COR-L47 (cell line): ENCODE measurements around the gene MAD1L1.
A peak's percentile ranks its signal among the peaks of the same experiment; 100 is the strongest.
"Not testable (repeated sequence)": the region's sequence is repeated elsewhere in the genome, so short reads cannot be mapped to it uniquely, and the experiment has no call there.

ENCODE experiments used
- DNase-seq: peaks from one replicate; lab custom pipeline; 2025; lab: John Stamatoyannopoulos, UW

MAD1L1 gene

DNA sequence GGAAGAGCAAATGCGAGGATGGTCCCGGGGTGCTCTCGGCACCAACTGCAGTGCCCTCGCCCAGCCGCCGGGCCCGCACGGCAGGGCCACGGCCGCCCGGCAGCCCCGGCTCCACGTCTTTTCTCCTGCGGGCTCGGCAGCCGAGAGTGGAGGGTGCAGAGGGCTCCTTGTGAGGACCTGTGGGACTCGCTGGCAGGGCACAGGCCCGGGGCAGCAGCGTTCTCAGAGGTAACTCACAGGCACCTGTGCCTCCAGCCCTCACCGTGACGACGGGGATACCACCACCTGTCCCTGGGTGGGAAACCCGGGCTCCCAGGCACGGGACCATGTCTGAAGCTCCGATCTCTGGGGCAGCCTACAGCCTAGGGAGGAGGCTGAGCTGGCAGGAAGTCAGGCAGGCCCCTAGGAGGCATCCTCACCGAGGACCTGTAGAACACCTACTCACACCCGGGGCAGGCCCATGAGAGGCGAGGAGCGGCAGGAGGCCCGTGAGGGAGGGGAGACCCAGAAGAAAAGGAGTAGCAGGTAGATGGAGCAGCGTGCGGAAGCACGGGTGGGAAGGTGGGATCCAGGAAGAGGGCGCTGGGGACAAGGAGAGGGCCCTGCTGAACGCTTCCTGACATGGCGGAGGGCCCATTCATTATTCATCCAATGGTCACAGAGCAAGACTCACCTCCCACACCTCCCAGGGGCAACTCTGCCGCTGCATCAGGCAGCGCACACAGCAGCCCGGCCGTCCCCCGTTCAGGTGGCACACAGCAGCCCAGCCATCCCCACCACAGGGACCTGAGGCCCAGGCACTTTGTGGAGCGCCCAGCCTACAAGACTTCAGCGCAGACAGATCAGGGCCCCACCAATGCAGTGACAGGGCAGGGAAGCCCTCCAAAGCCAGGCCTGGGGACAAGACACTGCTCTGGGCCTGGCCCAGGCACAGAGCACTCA is 244.9 kb downstream of the MAD1L1 start:
- DNase-seq, result no peak

DNA sequence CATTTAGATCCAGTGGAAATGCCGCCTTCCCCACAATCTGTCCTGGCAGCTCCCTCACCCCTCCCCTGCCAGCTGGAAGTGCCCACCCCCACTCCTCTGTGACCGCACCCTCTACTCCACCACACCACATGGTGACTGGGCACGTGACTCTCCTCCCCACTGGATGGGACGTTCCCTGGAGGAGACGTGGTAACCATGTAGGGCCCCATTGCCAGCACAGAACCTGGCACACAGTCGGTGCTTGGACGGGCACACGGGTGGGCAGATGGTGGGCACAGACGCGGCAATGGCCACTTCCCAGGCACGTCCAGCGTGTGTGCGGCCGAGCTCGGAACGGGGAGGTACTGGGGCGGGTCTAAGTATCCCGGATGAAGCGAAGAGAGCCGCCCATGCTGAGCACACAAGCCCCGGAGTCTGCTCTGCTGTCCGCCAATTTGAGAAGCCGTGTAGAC is 245.6 kb downstream of the MAD1L1 start:
- DNase-seq, result no peak

DNA sequence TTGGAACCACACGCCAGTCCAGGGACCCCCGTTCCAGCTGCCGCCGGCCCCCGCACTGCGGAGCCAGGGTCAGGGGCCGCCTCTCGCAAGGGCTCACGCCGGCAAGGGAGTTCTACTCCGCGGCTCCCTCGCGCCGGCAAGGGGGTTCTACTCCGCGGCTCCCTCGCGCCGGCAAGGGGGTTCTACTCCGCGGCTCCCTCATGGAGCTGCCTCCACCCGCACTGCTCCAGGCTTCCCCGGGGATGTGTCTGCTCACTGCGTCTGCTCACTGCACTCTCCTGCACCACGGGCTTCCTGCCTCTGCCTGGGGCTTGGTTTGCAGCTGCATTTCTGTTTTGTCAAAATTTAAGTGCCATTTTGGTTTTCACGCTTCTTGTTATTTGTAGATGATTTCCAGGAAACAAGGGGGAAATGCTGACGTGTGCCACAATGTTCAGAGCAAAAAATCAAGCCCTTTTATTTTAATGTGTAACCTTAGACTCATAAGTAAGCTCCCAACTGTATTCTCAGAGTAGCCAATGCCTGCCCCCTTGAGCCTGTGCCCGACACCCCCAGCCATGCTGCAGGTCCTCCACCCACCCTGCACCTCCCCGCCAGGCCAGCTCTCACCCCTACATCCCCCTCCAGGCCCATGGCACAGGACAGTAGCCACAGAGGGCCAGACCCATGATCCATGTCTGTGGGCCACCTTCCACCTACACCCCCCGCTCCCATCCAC is 246.2 kb downstream of the MAD1L1 start:
- no peak for DNase-seq

DNA sequence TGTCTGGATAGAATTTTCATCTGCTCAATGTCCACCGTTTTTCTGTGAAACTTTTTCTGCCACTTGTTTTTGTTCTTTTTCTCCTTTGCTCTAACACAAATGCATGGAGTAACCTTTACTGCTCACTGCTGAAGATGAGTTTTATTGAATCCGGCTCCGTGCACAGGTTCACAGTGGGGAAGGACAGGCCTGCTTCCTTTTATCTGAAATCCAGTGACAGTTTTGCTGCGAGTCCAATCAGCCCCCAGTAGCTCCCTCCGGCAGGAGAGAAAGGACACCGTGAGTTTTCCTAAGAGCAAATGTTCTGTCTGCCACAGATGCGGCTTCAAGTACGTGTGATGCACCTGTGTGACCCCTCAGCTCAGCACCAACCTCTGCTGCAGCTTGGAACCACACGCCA is 246.8 kb downstream of the MAD1L1 start:
- no peak for DNase-seq

DNA sequence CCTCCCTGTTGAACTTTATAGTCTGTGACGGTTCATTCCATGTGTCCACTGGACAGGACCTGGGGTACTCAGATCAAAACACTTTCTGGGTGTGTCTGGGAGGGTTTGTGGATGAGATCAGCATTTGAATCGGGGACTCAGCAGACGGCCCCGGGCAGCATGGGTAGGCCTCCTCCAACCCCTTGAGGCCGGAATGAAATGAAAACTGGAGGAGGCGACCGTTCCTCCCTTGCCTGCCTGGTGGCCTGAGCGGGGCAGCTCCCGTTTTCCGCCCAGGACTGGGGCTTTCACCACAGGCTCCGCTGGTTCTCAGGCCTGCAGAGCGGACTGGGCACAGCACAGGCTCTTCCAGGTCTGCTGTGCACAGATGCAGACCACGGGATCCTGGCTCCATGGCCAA is 247.7 kb downstream of the MAD1L1 start:
- no peak for DNase-seq

DNA sequence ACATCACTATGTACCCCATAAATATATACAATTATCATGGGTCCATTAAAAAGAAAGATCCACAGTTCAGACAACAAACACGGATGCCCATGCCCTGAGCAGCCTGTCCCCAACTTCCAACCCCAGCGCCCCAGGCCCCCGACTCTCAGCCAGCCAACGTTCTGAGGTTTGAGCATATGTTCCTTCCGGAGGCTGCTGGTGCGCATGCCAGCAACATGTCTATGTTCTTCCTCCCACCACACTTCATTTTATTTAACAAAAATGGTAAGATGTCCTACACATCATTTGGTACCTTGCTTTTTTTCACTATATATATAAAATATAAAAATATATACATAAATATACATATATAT is 250.9 kb downstream of the MAD1L1 start:
- DNase-seq, result no peak

DNA sequence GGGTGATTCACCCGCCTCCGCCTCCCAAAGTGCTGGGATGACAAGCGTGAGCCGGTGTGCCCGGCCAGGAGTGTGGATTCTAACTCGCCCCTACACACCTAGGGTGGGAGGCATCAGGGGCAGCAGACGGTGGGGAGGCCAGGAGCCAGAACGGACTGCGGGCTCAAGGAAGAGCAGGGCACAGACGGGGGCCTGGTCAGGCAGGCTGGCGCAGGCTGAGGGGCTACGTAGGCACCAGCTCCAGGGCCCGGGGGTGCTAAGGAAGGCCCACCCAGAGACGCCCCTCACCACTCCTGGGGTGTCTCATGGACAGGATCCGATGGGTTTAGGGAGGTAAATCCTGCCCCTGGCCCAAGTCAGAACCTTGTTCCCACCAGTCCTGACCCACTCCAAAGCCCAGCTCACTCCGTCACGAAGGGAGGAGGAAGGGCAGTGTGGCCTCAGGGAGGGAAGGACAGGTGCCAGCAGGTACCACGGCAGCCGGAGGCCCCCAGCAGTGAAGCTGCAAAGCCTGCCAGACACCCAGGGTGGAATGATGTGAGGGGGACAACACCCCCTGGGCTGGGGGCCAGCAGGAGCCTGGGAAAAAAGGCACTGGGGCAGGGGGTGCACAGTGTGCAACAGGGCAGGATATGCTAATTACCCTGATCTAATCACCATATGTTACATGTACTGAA is 251.4 kb downstream of the MAD1L1 start:
- DNase-seq, result peak; percentile 48

DNA sequence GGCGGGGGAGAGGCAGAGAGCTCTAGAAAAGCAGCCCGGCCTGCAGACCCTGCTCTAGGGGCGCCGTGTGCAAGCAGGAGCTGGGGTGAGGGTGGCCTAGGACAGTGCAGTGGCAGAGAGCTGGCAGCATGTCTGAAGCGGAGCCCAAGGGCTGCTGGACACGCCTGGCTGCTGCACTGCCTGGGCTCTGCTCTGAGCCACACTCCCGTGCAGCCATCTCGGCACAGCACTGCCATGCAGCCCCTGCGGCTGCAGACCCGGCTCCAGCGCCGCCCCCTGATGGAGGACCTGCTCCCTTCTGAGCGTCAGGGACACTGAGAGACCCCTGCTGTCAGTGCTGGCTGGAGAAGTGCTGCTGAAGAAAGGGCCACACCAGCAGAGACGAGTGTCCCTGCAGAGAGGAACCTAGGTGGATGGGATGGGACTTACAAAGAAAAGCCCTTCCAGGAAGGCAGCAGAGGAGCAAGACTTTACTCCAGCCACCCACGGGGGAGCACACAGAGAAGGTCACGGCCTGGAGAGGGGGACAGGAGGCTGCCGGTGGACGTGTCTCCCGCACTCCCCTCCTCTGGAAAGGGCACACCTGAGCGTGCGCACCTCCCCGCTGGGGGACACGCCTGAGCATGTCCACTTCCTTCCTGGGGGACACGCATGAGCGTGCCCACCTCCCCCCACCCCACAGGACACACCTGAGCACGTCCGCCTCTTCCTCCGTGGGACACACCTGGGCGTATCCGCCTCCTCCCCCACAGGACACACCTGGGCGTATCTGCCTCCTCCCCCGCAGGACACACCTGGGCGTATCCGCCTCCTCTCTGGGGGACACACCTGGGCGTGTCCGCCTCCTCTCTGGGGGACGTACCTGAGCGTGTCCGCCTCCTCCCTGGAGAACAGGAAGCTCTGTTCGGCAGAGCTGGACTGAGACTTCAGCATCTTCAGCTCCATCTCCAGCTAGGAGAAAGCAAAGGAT is 252.9 kb downstream of the MAD1L1 start:
- peak; percentile 4 for DNase-seq

DNA sequence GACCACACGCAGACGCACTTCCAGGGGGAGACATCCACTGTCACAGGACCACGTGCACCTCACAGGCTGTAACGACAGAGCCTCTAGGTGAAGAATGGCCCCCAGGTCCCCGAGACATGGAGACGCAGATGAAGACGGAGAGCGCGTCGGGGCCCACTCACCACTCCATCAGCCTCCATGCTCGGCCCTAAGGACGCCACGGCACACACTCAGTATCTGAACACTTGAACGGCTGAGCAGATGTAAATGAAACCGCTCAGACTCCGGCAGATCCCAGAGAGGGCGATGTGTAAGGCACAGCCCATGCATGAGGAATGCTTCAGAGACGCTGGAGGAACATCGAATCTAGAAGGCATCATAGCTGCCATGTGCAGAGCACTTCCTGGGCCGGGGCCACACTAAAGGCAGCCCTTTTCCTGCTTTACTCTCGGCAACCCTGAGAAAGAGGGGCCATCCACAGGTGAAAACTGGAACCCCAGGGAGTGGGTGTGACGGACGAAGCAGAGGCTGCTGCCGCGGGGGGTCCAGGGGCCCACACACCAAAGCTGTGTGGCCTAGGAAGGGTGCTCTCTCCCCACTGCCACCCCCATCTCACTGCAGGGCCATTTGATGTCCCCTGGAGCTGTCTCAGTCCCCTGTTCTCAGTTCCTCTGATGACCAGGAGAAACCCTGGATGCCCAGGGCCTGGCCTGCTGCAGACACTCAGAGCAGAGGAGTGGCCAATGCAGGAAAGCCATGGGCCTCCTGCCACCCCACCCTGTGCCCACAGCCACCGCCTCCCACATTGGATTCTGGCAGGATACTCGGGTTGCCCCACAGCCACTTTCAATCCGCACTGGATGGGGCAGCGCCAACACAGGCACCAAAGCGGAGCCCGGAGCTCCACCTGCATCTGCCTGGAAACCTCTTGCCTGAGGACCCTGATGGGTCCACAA is 253.8 kb downstream of the MAD1L1 start:
- DNase-seq, result no peak

DNA sequence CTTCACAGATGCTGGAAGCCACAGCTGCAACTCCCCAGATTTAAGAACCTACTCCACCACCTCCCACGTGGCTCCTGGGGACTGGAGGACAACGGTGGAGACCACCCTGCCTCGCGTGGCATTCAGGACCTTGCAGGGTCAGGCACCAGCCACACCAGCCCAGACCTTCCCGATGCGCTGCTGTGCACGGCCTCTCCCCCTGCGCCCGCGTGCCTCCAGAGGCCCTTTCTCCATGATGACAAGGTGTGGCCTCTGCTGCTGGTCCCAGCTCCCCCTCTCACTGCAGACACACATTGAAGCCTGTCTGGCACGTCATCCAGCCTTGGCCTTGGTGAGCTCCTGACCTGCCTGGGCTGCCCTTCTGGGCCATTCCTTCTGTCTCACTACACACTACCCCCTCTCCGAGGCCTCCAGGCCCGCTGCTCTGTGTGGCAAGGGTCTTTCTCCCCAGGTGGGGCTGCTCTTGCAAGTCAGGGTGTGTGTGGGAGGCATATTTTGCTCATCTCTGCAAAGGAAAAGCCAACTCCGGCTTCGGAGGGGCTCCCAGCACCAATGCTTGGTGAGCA is 254.8 kb downstream of the MAD1L1 start:
- DNase-seq, result no peak

DNA sequence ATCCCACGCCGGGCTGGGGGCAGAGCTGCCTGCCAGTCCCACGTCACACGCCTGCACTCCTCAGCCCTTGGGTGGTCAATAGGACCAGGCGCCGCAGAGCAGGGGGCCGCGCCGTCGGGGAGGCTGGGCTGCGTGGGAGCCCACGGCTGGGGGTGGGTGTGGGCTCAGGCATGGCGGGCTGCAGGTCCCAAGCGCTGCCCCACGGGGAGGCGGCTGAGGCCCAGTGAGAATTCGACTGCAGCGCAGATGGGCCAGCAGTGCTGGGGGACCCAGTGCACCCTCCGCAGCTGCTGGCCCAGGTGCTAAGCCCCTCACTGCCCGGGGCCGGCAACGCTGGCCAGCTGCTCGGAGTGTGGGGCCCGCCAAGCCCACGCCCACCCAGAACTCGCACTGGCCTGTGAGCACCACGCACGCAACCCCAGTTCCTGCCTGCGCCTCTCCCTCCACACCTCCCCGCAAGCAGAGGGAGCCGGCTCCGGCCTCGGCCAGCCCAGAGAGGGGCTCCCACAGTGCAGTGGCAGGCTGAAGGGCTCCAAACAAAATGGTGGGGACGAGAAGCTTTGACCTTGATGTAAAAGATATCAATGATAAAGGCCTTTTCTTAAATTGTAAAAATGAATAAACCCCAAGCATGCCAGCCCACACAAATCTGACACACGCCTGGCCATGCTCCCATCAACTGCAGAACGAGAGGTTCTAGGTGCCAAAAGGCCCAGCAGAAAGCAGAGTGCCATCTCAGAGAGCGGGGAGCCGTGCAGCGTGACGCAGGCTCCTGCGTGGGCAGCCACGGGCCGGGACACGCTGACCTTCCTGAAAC is 255.5 kb downstream of the MAD1L1 start:
- no peak for DNase-seq

DNA sequence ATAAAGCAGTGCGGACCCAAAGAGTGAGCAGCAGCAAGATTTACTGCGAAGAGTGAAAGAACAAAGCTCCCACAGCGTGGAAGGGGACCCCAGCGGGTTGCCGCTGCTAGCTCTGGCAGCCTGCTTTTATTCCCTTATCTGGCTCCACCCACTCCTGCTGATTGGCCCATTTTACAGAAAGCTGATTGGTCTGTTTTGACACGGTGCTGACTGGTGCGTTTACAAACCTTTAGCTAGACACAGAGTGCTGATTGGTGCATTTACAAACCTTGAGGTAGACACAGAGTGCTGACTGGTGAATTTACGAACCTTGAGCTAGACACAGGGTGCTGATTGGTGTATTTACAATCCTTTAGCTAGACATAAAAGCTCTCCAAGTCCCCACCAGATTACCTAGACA is 256.2 kb downstream of the MAD1L1 start:
- DNase-seq, result not testable (repeated sequence)

DNA sequence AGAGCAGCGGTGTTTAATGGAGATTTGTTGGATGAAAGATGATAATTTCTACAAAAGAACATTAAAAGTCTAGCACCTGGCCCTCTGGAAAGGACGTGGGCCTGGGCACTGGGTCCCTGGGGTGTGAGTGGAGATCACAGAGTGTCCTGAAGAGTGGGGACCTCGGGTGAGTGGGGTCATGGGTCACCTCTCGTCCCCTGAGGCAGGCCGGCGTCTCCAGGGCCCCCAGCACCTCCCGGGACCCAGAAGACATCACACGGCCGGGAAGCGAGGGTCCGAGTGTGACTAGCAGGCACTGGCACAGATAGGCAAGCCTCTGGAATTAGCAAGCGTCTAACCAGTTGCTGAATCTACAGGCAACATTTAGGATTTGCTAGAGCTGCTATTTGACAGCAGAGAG is 257.2 kb downstream of the MAD1L1 start:
- DNase-seq, result no peak

DNA sequence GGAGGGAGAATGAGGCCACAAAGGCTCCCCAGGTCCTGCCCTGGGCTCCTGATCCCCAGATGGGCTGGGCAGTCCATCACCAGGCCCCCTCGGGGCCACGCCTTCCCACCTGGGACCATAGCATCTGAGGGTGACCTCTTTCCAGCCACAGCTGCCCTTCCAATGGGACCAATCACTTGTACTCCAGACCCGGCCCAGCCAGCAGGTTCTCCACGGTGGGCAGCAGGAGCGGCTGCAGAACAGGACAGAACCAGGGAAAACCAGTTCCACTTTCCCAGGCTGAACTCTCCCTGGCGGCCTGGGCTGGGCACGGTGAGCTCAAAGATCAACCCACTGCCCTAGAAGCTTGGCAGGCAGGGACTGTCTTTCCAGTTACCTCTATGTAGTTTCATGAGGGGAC is 257.6 kb downstream of the MAD1L1 start:
- no peak for DNase-seq

DNA sequence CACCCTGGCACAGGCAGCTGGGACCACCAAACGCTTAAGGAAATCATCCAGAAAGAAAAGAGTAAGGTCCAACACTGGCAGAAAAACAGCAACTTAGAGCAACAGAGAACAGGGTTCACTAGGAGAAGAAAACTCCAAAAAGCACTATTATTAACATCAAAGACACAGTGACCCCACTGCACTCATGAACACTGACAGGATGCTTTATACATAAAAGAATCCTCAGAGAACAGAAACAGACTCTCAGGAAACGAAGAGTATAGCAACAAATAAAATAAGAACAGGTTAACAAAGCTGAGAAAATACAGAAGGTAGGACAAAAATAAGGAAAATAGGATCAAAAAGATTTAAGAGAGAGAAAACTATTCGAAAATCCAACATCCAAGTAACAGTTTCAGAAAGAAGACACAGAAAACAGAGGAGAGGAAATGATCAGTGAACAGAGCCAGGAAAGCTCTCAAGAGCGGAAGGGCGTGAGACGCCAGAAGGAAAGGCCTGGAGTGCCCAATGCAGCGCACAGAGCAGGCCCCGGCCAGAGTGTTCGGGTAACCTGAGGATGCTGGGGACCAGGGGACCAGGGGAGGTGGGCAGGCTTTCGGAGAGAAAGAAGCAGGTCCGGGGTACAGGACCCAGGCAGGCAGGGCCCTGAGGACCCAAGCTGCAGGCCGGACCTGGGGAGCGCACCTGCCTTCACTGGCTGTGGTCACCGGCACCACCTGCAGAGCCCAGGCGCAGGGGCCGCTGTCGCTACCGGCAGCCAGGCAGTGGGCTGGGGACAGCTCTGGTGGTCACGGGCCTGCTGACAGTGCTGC is 258.2 kb downstream of the MAD1L1 start:
- DNase-seq, result no peak

DNA sequence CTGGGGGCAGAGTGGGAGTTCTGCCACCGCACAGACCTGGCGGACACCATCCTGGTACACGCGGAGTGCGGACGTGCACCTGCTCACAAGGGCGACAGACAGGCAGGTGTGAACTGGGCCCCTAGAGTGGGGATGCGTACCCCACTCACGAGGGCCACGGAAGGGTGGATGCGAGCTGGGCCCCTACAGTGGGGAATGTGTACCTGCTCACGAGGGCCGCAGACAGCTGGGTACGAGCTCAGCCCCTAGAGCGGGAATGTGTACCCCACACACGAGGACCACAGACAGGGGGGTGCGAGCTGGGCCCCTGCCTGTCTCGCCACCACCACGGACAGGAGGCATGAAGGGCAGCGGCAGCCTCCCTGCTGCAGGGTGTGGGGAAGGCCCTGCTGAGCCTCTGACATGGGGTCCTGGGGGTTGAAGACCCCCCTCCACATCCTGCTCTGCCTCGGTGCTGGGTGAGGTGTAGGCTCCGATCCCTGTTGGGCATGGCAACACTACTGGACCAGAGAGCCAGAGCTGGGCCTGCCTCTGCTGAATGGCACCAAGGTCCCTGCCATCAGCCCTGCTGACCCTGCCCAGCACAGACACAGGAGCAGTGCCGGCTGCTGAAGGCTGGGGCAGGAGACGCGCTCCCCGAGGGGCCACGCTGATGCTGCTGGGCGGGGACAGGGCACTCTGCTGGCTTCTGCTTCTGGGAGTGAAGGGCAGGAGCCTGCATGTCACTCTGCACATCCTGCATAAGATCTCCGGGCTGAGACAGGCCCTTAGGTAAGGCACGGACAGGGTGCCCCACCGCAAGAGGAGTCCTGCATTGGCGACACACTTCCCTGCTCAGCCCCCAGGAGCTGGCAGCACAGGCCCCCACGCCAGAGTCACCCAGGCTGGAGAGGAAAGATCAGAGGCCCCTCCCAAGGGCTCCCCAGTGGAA is 259.2 kb downstream of the MAD1L1 start:
- DNase-seq, result no peak

DNA sequence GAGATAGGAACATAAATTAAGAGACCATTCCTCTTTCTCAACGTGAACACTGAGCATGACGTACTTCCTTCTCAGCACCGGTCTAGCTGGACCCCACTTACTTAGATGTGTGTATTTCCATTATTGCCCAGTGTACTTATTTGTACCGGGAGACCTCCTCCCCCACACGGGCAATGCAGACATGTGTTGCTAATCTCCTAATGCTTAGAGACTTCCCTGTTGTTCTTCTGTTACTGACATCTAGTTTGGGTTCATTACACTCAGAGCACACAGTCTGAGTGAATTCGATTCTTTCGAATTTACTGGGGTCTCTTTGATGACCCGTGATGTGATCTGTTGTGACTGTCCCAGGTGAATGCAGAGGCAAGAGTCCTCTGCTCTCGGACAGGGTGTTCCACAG is 260.0 kb downstream of the MAD1L1 start:
- no peak for DNase-seq
